ENCODE results near the gene ABCC1. TPM values are rescaled to one million over a fixed set of nuclear protein-coding genes. Genes with fewer than 3 reads are reported as not detected.
"Not testable (repeated sequence)": the region's sequence is repeated elsewhere in the genome, so short reads cannot be mapped to it uniquely, and the experiment has no call there.

The ABCC1 gene
- total RNA-seq, 1 donor from 2014 or later = 33.9 TPM

DNA sequence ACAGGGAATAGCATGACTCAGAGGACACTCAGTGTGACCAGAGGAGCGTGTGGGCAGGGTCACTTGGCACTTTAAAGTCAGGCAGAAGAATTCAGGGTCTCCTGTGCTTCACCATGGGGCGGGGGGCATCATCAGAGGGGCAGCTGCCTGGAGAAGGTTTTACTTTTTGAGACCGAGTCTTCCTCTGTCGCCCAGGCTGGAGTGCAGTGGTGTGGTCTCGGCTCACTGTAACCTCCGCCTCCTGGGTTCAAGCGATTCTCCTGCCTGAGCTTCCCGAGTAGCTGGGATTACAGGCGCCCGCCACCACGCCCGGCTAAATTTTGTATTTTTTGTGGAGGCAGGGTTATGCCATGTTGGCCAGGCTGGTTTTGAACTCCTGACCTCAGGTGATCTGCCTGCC lies 241.6 kb downstream of the ABCC1 start:
- not testable (repeated sequence) for ATAC-seq

GRCh38 chr16:16191493-16192167 lies 242.2 kb downstream of the ABCC1 start:
- ATAC-seq = no peak

Other genes with a start within 250 kb of the ABCC1 start
- gene MYH11, start 92.6 kb upstream of the ABCC1 start, total RNA-seq = 21.6 TPM
- 36.5 TPM for gene CEP20, start 61.0 kb upstream of the ABCC1 start, total RNA-seq